GM23338 (cell line): ENCODE data around the gene KIRREL3. TPM values are rescaled to one million over a fixed set of nuclear protein-coding genes. Genes with fewer than 3 reads are reported as not detected.

Experiments used
- ATAC-seq: fragments of 200-7000 bp; cut with Tn5 transposase; 3 replicates; pipeline ENCODE4 v1.9.1; 2020
- DNase-seq: peaks from one replicate; pipeline ENCODE4 v3.0.0-alpha.2; 2015; ENCODE audit warnings: low spot score
- H2AFZ ChIP-seq: fragments of 200-600 bp; sonication (generic); 2 replicates; pipeline ENCODE4 v1.8.0; 2016; ENCODE audit warnings: antibody characterized with exemption, mild to moderate bottlenecking, moderate library complexity
- H3F3A ChIP-seq: fragments of 200-600 bp; sonication (generic); replicated peaks from 2 replicates; pipeline ENCODE4 v1.8.0; 2017; ENCODE audit warnings: antibody characterized with exemption, mixed run types, low read depth
- H3K27ac ChIP-seq: fragments of 200-600 bp; sonication (generic); 2 replicates; pipeline ENCODE4 v1.6.1; 2016; ENCODE audit warnings: low read depth
- H3K27me3 ChIP-seq: fragments of 200-600 bp; sonication (generic); 2 replicates; pipeline ENCODE4 v1.8.0; 2016; ENCODE audit warnings: mild to moderate bottlenecking, mixed run types, moderate library complexity; ENCODE audit not compliant: insufficient read depth
- H3K36me3 ChIP-seq: fragments of 200-600 bp; sonication (generic); 2 replicates; pipeline ENCODE4 v1.8.0; 2016; ENCODE audit warnings: mild to moderate bottlenecking; ENCODE audit not compliant: insufficient read depth
- H3K4me1 ChIP-seq: fragments of 200-600 bp; sonication (generic); 2 replicates; pipeline ENCODE4 v1.8.0; 2016; ENCODE audit warnings: mild to moderate bottlenecking, moderate library complexity; ENCODE audit not compliant: insufficient read depth
- H3K4me2 ChIP-seq: fragments of 200-600 bp; sonication (generic); 2 replicates; pipeline ENCODE4 v1.7.1; 2017; ENCODE audit warnings: mixed run types
- H3K4me3 ChIP-seq: fragments of 200-600 bp; sonication (generic); 2 replicates; pipeline ENCODE4 v1.6.1; 2016; ENCODE audit warnings: mixed run types
- H3K79me2 ChIP-seq: fragments of 200-600 bp; sonication (generic); replicated peaks from 2 replicates; pipeline ENCODE4 v1.8.0; 2017; ENCODE audit warnings: mild to moderate bottlenecking; ENCODE audit not compliant: insufficient read depth
- H3K9me2 ChIP-seq: fragments of 200-600 bp; sonication (generic); 2 replicates; pipeline ENCODE4 v1.8.0; 2017; ENCODE audit not compliant: insufficient read depth
- H4K20me1 ChIP-seq: fragments of 200-600 bp; sonication (generic); replicated peaks from 2 replicates; pipeline ENCODE4 v1.8.0; 2017; ENCODE audit warnings: mild to moderate bottlenecking; ENCODE audit not compliant: insufficient read depth
- H3K27ac Mint-ChIP-seq: 2 replicates; pipeline ENCODE4 v1.8.0; 2020; ENCODE audit warnings: inconsistent platforms, mild to moderate bottlenecking, moderate library complexity, mixed read lengths
- H3K27me3 Mint-ChIP-seq: 3 replicates; pipeline ENCODE4 v1.8.0; 2022; ENCODE audit warnings: low read depth, mild to moderate bottlenecking, moderate library complexity, mixed read lengths, inconsistent platforms; ENCODE audit not compliant: insufficient read depth, poor library complexity
- H3K36me3 Mint-ChIP-seq: 3 replicates; pipeline ENCODE4 v1.8.0; 2021; ENCODE audit warnings: low read depth, mild to moderate bottlenecking, inconsistent platforms, moderate library complexity, mixed read lengths
- H3K4me1 Mint-ChIP-seq: 3 replicates; pipeline ENCODE4 v1.8.0; 2020; ENCODE audit warnings: mild to moderate bottlenecking, inconsistent platforms, mixed read lengths
- H3K4me3 Mint-ChIP-seq: 3 replicates; pipeline ENCODE4 v1.8.0; 2021; ENCODE audit warnings: moderate library complexity, mild to moderate bottlenecking, inconsistent platforms, mixed read lengths
- H3K9me3 Mint-ChIP-seq: 3 replicates; pipeline ENCODE4 v1.8.0; 2020; ENCODE audit warnings: moderate library complexity, mild to moderate bottlenecking, inconsistent platforms, mixed read lengths
- CREB1 ChIP-seq: fragments of 250-450 bp; sonication (Bioruptor Pico); IDR thresholded peaks from 2 replicates; pipeline ENCODE4 v1.5.0; 2020; ENCODE audit warnings: low read depth, mild to moderate bottlenecking, moderate library complexity
- CTCF ChIP-seq, 2 experiments: fragments of 200-600 bp in 1 of 2; sonication (generic) in 1 of 2; conservative IDR thresholded peaks; 2 replicates each; pipeline versions ENCODE4 v1.5.1 to v1.6.1; 2016 to 2017; ENCODE audit warnings: antibody characterized with exemption in 2 of 2, low read depth in 2 of 2, mild to moderate bottlenecking in 2 of 2, moderate library complexity in 1 of 2
- EZH2 ChIP-seq: fragments of 200-600 bp; sonication (generic); IDR thresholded peaks from one replicate; pipeline ENCODE4 v1.8.0; 2017; ENCODE audit warnings: antibody characterized with exemption, mild to moderate bottlenecking, low read depth; ENCODE audit not compliant: unreplicated experiment
- NANOG ChIP-seq: IDR thresholded peaks from 2 replicates; pipeline ENCODE4 v1.6.1; 2016; ENCODE audit warnings: antibody characterized with exemption, borderline replicate concordance
- STAT1 ChIP-seq: IDR thresholded peaks from one replicate; pipeline ENCODE4 v1.6.1; 2016; ENCODE audit warnings: antibody characterized with exemption; ENCODE audit not compliant: unreplicated experiment
- ZNF114 ChIP-seq: fragments of 250-450 bp; sonication (Bioruptor Pico); IDR thresholded peaks from 2 replicates; pipeline ENCODE4 v1.5.0; 2020; ENCODE audit warnings: mild to moderate bottlenecking, moderate library complexity
- ZNF331 ChIP-seq: fragments of 250-450 bp; sonication (Bioruptor Pico); IDR thresholded peaks from 2 replicates; pipeline ENCODE4 v1.5.0; 2020; ENCODE audit warnings: low read depth, mild to moderate bottlenecking, moderate library complexity
- polyA plus RNA-seq: library from polyadenylated mRNA; unstranded; fragments of >200 nt; fragmentation: Nextera tagmentation; extraction: Ambion mirVana; gene quantifications from 2 replicates; pipeline ENCODE4 v1.2.1, GENCODE V29; 2016
- total RNA-seq: library from RNA; depleted of rRNA; stranded (reverse); fragments of >200 nt; shearing (Covaris generic); gene quantifications from 2 replicates; pipeline ENCODE4 v1.2.3, GENCODE V29; 2014
- TF ChIP-seq, protein P1 (sequence below): fragments of 250-450 bp; sonication (Bioruptor Pico); IDR thresholded peaks from 2 replicates; pipeline ENCODE4 v1.5.0; 2020; ENCODE audit warnings: mild to moderate bottlenecking, moderate library complexity

The KIRREL3 gene
- total and polyA plus RNA-seq, 2 experiments from 2014 or later: 0.13 to 1.5 TPM

- TF ChIP-seq, protein P1, sequence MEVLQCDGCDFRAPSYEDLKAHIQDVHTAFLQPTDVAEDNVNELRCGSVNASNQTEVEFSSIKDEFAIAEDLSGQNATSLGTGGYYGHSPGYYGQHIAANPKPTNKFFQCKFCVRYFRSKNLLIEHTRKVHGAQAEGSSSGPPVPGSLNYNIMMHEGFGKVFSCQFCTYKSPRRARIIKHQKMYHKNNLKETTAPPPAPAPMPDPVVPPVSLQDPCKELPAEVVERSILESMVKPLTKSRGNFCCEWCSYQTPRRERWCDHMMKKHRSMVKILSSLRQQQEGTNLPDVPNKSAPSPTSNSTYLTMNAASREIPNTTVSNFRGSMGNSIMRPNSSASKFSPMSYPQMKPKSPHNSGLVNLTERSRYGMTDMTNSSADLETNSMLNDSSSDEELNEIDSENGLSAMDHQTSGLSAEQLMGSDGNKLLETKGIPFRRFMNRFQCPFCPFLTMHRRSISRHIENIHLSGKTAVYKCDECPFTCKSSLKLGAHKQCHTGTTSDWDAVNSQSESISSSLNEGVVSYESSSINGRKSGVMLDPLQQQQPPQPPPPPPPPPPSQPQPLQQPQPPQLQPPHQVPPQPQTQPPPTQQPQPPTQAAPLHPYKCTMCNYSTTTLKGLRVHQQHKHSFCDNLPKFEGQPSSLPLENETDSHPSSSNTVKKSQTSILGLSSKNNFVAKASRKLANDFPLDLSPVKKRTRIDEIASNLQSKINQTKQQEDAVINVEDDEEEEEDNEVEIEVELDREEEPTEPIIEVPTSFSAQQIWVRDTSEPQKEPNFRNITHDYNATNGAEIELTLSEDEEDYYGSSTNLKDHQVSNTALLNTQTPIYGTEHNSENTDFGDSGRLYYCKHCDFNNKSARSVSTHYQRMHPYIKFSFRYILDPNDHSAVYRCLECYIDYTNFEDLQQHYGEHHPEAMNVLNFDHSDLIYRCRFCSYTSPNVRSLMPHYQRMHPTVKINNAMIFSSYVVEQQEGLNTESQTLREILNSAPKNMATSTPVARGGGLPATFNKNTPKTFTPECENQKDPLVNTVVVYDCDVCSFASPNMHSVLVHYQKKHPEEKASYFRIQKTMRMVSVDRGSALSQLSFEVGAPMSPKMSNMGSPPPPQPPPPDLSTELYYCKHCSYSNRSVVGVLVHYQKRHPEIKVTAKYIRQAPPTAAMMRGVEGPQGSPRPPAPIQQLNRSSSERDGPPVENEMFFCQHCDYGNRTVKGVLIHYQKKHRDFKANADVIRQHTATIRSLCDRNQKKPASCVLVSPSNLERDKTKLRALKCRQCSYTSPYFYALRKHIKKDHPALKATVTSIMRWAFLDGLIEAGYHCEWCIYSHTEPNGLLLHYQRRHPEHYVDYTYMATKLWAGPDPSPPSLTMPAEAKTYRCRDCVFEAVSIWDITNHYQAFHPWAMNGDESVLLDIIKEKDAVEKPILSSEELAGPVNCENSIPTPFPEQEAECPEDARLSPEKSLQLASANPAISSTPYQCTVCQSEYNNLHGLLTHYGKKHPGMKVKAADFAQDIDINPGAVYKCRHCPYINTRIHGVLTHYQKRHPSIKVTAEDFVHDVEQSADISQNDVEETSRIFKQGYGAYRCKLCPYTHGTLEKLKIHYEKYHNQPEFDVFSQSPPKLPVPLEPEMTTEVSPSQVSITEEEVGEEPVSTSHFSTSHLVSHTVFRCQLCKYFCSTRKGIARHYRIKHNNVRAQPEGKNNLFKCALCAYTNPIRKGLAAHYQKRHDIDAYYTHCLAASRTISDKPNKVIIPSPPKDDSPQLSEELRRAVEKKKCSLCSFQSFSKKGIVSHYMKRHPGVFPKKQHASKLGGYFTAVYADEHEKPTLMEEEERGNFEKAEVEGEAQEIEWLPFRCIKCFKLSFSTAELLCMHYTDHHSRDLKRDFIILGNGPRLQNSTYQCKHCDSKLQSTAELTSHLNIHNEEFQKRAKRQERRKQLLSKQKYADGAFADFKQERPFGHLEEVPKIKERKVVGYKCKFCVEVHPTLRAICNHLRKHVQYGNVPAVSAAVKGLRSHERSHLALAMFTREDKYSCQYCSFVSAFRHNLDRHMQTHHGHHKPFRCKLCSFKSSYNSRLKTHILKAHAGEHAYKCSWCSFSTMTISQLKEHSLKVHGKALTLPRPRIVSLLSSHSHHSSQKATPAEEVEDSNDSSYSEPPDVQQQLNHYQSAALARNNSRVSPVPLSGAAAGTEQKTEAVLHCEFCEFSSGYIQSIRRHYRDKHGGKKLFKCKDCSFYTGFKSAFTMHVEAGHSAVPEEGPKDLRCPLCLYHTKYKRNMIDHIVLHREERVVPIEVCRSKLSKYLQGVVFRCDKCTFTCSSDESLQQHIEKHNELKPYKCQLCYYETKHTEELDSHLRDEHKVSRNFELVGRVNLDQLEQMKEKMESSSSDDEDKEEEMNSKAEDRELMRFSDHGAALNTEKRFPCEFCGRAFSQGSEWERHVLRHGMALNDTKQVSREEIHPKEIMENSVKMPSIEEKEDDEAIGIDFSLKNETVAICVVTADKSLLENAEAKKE (CRISPR knock-in tag): no peak
- no peak for TF ChIP-seq EZH2
- no peak for TF ChIP-seq CTCF (conservative IDR thresholded peaks at IDR 0.05; ENCODE audit: low read depth in 2 of 2)
These were observed 159.6 kb downstream of the KIRREL3 start (continued) for GRCh38 chr11:126840975-126841374.

- Histone ChIP-seq H3K4me3 (no peak overlapping the region), H3K4me1 (no peaks in the 10 kb centered on the region), H3K9me2 (no peaks in the 10 kb centered on the region), H3F3A (no peaks in the 10 kb centered on the region), H3K79me2 (no peaks in the 10 kb centered on the region), H4K20me1 (no peaks in the 10 kb centered on the region), H2AFZ (no peak overlapping the region), H3K36me3 (no peaks in the 10 kb centered on the region), H3K27ac (no peak overlapping the region), H3K4me2 (no peak overlapping the region), H3K27me3 (no peaks in the 10 kb centered on the region)
- H3K27me3 Mint-ChIP-seq: peaks cover 3% of the 10 kb centered on the region
- TF ChIP-seq ZNF331 (no peak), STAT1 (no peak), CREB1 (CRISPR knock-in tag) (no peak), ZNF114 (CRISPR knock-in tag) (no peak), NANOG (no peak)
- no peak for ATAC-seq
- no peak overlapping the region for H3K4me3 Mint-ChIP-seq
- peaks cover 14% of the 10 kb centered on the region for H3K9me3 Mint-ChIP-seq
- DNase-seq: no peak
- no peak overlapping the region for H3K27ac Mint-ChIP-seq
- H3K4me1 Mint-ChIP-seq: no peaks in the 10 kb centered on the region
- peaks cover 3% of the 10 kb centered on the region; the same call in 1 of the 3 replicates for H3K36me3 Mint-ChIP-seq
These were observed 160.2 kb downstream of the KIRREL3 start for GRCh38 chr11:126840201-126840886.
